ENCODE data around the gene OR6P1.

DNA sequence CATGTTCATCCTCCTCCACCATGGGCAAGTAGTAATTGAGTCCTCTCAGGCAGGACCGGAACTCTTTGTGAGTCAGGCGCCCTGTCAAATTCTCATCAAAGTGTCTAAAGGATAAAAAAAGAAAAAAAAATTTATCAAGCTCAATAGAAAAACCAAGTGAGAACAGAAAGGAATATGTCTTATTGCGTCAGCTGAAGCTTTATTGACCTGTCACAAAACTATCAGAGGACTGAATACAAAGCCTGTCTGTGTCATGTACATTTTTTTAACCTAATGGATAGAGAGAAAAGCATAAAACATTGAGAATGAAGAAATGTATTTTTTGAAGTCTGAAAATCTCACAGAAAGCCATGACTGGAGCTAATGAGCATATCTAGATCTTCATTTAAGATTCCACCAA, 43.4 kb upstream of the OR6P1 start:
- no peak for TF ChIP-seq EZH2phosphoT487 (IDR thresholded peaks at IDR 0.05; ENCODE audit: low read length)
- TF ChIP-seq, protein P1, sequence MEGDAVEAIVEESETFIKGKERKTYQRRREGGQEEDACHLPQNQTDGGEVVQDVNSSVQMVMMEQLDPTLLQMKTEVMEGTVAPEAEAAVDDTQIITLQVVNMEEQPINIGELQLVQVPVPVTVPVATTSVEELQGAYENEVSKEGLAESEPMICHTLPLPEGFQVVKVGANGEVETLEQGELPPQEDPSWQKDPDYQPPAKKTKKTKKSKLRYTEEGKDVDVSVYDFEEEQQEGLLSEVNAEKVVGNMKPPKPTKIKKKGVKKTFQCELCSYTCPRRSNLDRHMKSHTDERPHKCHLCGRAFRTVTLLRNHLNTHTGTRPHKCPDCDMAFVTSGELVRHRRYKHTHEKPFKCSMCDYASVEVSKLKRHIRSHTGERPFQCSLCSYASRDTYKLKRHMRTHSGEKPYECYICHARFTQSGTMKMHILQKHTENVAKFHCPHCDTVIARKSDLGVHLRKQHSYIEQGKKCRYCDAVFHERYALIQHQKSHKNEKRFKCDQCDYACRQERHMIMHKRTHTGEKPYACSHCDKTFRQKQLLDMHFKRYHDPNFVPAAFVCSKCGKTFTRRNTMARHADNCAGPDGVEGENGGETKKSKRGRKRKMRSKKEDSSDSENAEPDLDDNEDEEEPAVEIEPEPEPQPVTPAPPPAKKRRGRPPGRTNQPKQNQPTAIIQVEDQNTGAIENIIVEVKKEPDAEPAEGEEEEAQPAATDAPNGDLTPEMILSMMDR (IDR thresholded peaks at IDR 0.05; ENCODE audit: low read length): no peak

Data from MM.1S (cell line).